ENCODE measurements around the gene LMF1. TPM values are rescaled to one million over a fixed set of nuclear protein-coding genes. Genes with fewer than 3 reads are reported as not detected.
A peak's percentile ranks its signal among the peaks of the same experiment; 100 is the strongest.

The LMF1 gene
- total and polyA plus RNA-seq, 2 of the 8 experiments (the other 6 are each of a cell fraction or from before 2014, with no cell fraction given): 3.5 to 9.1 TPM

- H3K27ac ChIP-seq (ENCODE audit: low read depth, low read length): no peak overlapping the region
- POLR2A ChIA-PET (ENCODE audit: partially characterized antibody): no interaction called here
- no peak overlapping the region for H2BK12ac ChIP-seq (ENCODE audit: low read depth, low read length)
- peaks cover 4 to 9% of the 10 kb centered on the region in 2 experiments; a peak in 3 of 4 replicates for H3K9me3 ChIP-seq (ENCODE audit: insufficient read depth in 2 of 2, low read depth in 1 of 2, low read length in 1 of 2)
- no peak overlapping the region for H2BK15ac ChIP-seq (ENCODE audit: low read length)
- no peaks in the 10 kb centered on the region for H3K79me1 ChIP-seq (ENCODE audit: low read depth, low read length)
- H2AK5ac ChIP-seq (ENCODE audit: low read depth, low read length): no peak overlapping the region
- no peak overlapping the region for H3K9ac ChIP-seq (replicated peaks in 1 of 4; ENCODE audit: extremely low read depth in 1 of 4, low read depth in 3 of 4, low read length in 3 of 4)
- H3K4me3 ChIP-seq (ENCODE audit: extremely low read depth in 1 of 4, insufficient read depth in 2 of 4, low read depth in 3 of 4, low read length in 4 of 4): peak overlapping the region in 2 of 4 experiments; percentile 16 to 55; a peak in 1 of 8 replicates
- no peak overlapping the region for H2BK120ac ChIP-seq (replicated peaks; ENCODE audit: low read depth, low read length)
- H3K4me2 ChIP-seq (ENCODE audit: insufficient read depth in 1 of 2, low read depth in 2 of 2, low read length in 2 of 2): peak overlapping the region in 1 of 2 experiments; percentile 75; a peak in 1 of 4 replicates
- H3K27me3 ChIP-seq (replicated peaks in 1 of 4; ENCODE audit: control insufficient read depth in 3 of 4, extremely low read depth in 1 of 4, insufficient read depth in 3 of 4, low read length in 3 of 4): peaks cover 0 to 6% (median 4%) of the 10 kb centered on the region in 4 experiments; a peak in 5 of 7 replicates
- no peak overlapping the region for H3K56ac ChIP-seq (replicated peaks; ENCODE audit: insufficient read length, low read depth, low read length)
- H3K14ac ChIP-seq (ENCODE audit: insufficient read length): no peak overlapping the region
- peaks cover 0 to 7% of the 10 kb centered on the region in 2 experiments for H4K20me1 ChIP-seq (replicated peaks in 1 of 2; ENCODE audit: control insufficient read depth in 1 of 2, insufficient read depth in 2 of 2, low read length in 2 of 2)
- H3K4me1 ChIP-seq (replicated peaks in 1 of 4; ENCODE audit: control insufficient read depth in 3 of 4, insufficient read depth in 4 of 4, low read length in 3 of 4): peaks cover 0 to 2% (median 0%) of the 10 kb centered on the region in 4 experiments; a peak in 2 of 7 replicates
- no peak overlapping the region for H2BK20ac ChIP-seq (ENCODE audit: low read length)
- 70% methylated on average over 22 of the region's 22 CpGs; no CpG with 5 or more reads in 1 of the 2 experiments for WGBS, 2 experiments (ENCODE audit: extremely low coverage in 1 of 2, insufficient coverage in 1 of 2, insufficient read length in 1 of 2, insufficient replicate concordance in 2 of 2, low coverage in 1 of 2, low lambda C conversion rate in 2 of 2, missing lambda C conversion rate in 1 of 2)
- H3K4ac ChIP-seq (replicated peaks; ENCODE audit: insufficient read length, low read depth, low read length): no peak overlapping the region
- H3K18ac ChIP-seq (ENCODE audit: extremely low read depth, low read length): no peak overlapping the region
- H3K23ac ChIP-seq (ENCODE audit: insufficient read length): no peak overlapping the region
- no peak for FAIRE-seq
- no peaks in the 10 kb centered on the region for H3K79me2 ChIP-seq (ENCODE audit: control insufficient read depth in 1 of 2, insufficient read depth in 2 of 2, low read length in 2 of 2)
- CTCF ChIA-PET (ENCODE audit: partially characterized antibody): interaction anchor here (0.8 to 1.7 kb wide), 5 partner anchors 13 to 244 kb away, joined by 3 to 8 read pairs (median 4); no protein-coding TSS in a partner anchor
- no peak for DNase-seq (ENCODE audit: low read depth in 1 of 2, low spot score in 2 of 2)
- H4K5ac ChIP-seq (ENCODE audit: insufficient read length, low read depth, low read length): no peak overlapping the region
- H3K36me3 ChIP-seq (ENCODE audit: control insufficient read depth in 2 of 4, insufficient read depth in 4 of 4, low read length in 3 of 4): no peaks in the 10 kb centered on the region
- H4K91ac ChIP-seq (replicated peaks; ENCODE audit: insufficient read length, low read length): no peak overlapping the region
- H4K8ac ChIP-seq (ENCODE audit: extremely low read depth, insufficient read depth, low read length): no peak overlapping the region
- no peak overlapping the region for H2BK5ac ChIP-seq (ENCODE audit: low read depth, low read length)
- no peak overlapping the region for H2AFZ ChIP-seq (ENCODE audit: low read length)
- no peaks in the 10 kb centered on the region; the same call in 1 of the 2 replicates for H3K23me2 ChIP-seq (ENCODE audit: low read depth, low read length)
- 0 out of 4 replicates have a peak, but pooled peaks of 1 of the 2 experiments have one; percentile 11 for TF ChIP-seq HDAC2 (IDR thresholded peaks at IDR 0.05; ENCODE audit: borderline replicate concordance in 1 of 2, low read depth in 2 of 2, low read length in 2 of 2)
- no peak for TF ChIP-seq ZNF274 (IDR thresholded peaks at IDR 0.05; ENCODE audit: borderline replicate concordance, extremely low read depth, low read length)
- no peak for TF ChIP-seq CTCF (IDR thresholded peaks at IDR 0.05; ENCODE audit: control extremely low read depth in 1 of 3, insufficient read depth in 1 of 3, low read depth in 1 of 3, low read length in 3 of 3)
- TF ChIP-seq EGR1 (IDR thresholded peaks at IDR 0.05; ENCODE audit: borderline replicate concordance, low read depth, low read length): 0 out of 2 replicates have a peak, but pooled peaks have one; percentile 9
- TF ChIP-seq E2F6 (IDR thresholded peaks at IDR 0.05): peak; percentile 61; the same call in 1 of the 2 replicates
- no peak for TF ChIP-seq CHD1 (IDR thresholded peaks at IDR 0.05; ENCODE audit: low read depth, low read length)
- TF ChIP-seq CBX8 (IDR thresholded peaks at IDR 0.05; ENCODE audit: borderline replicate concordance, low read depth, low read length): no peak
These were observed 156.8 kb downstream of the LMF1 start for GRCh38 chr16:813916-814412.

All from H1 (cell line).